22Rv1 (cell line): ENCODE measurements around the gene CYP27A1.

Source experiments
- ZFX ChIP-seq: fragments of 450-650 bp; IDR thresholded peaks from 2 replicates; pipeline ENCODE4 v1.6.1; 2017; ENCODE audit warnings: antibody characterized with exemption, borderline replicate concordance
- TF ChIP-seq, protein P1 (sequence below): fragments of 450-650 bp; IDR thresholded peaks from 2 replicates; pipeline ENCODE4 v1.5.1; 2017; ENCODE audit warnings: mild to moderate bottlenecking

GRCh38 chr2:218755567-218756404, 26.2 kb upstream of the CYP27A1 start:
- TF ChIP-seq, protein P1, sequence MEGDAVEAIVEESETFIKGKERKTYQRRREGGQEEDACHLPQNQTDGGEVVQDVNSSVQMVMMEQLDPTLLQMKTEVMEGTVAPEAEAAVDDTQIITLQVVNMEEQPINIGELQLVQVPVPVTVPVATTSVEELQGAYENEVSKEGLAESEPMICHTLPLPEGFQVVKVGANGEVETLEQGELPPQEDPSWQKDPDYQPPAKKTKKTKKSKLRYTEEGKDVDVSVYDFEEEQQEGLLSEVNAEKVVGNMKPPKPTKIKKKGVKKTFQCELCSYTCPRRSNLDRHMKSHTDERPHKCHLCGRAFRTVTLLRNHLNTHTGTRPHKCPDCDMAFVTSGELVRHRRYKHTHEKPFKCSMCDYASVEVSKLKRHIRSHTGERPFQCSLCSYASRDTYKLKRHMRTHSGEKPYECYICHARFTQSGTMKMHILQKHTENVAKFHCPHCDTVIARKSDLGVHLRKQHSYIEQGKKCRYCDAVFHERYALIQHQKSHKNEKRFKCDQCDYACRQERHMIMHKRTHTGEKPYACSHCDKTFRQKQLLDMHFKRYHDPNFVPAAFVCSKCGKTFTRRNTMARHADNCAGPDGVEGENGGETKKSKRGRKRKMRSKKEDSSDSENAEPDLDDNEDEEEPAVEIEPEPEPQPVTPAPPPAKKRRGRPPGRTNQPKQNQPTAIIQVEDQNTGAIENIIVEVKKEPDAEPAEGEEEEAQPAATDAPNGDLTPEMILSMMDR, result no peak
- TF ChIP-seq ZFX, result no peak
